ENCODE measurements around the gene AGPS.

DNA sequence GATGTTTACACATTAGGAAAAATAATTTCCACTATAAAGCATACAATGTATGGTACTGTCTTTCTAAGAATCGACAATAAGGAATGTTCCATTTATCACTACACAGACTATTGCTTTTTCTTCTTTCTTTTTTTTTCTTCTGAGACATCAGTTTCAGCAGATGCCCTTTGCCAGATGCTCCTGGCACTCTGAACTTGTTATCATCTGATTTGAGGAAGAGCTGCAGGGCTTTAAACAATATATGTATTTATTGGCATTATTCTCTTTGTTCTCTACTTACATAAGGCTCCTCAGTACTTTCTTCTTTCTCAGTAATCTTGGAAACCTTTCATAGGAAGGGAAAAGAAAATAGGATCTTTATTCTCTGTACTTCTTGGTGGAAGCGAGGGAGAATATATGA, 45.0 kb upstream of the AGPS start:
- TF ChIP-seq, protein P1, sequence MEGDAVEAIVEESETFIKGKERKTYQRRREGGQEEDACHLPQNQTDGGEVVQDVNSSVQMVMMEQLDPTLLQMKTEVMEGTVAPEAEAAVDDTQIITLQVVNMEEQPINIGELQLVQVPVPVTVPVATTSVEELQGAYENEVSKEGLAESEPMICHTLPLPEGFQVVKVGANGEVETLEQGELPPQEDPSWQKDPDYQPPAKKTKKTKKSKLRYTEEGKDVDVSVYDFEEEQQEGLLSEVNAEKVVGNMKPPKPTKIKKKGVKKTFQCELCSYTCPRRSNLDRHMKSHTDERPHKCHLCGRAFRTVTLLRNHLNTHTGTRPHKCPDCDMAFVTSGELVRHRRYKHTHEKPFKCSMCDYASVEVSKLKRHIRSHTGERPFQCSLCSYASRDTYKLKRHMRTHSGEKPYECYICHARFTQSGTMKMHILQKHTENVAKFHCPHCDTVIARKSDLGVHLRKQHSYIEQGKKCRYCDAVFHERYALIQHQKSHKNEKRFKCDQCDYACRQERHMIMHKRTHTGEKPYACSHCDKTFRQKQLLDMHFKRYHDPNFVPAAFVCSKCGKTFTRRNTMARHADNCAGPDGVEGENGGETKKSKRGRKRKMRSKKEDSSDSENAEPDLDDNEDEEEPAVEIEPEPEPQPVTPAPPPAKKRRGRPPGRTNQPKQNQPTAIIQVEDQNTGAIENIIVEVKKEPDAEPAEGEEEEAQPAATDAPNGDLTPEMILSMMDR (IDR thresholded peaks at IDR 0.05 in 2 of 3, conservative IDR thresholded peaks at IDR 0.05 in 1 of 3; ENCODE audit: insufficient read depth in 2 of 3, low read depth in 1 of 3, low read length in 3 of 3): no peak
- TF ChIP-seq STAT5B (CRISPR knock-in tag; IDR thresholded peaks at IDR 0.05): no peak
- no peak for TF ChIP-seq ZNF512 (tag; IDR thresholded peaks at IDR 0.05)
- TF ChIP-seq SREBF2 (CRISPR knock-in tag; IDR thresholded peaks at IDR 0.05): no peak
- TF ChIP-seq SRSF1 (IDR thresholded peaks at IDR 0.05; ENCODE audit: low read depth, low read length): no peak
- no peak for TF ChIP-seq DNMT1 (IDR thresholded peaks at IDR 0.05)
- no peak for TF ChIP-seq NFYB (IDR thresholded peaks at IDR 0.05; ENCODE audit: extremely low read depth, insufficient read length)
- no peak for TF ChIP-seq EZH2 (IDR thresholded peaks at IDR 0.05; ENCODE audit: borderline replicate concordance, low read depth, low read length)
- no peak for TF ChIP-seq ZNF780A (CRISPR knock-in tag; IDR thresholded peaks at IDR 0.05)
- no peak for TF ChIP-seq RFX7 (CRISPR knock-in tag; IDR thresholded peaks at IDR 0.05)
